NCI-H460 (cell line): Measurements from ENCODE around the gene PTGES. TPM values are rescaled to one million over a fixed set of nuclear protein-coding genes. Genes with fewer than 3 reads are reported as not detected.
"Not testable (repeated sequence)": the region's sequence is repeated elsewhere in the genome, so short reads cannot be mapped to it uniquely, and the experiment has no call there.

Experiments
- DNase-seq: peaks from one replicate; pipeline ENCODE4 v3.0.0-alpha.2; 2016; ENCODE audit warnings: low read depth; ENCODE audit errors: extremely low read depth
- polyA plus RNA-seq: library from polyadenylated mRNA; depleted of rRNA; stranded (reverse); fragments of >200 nt; gene quantifications from 2 replicates; pipeline ENCODE4 v1.2.3, GENCODE V29; 2014; cell fraction: nucleus; rRNA removed
- total RNA-seq: library from RNA; depleted of rRNA; stranded (reverse); fragments of >200 nt; shearing (Covaris generic); gene quantifications from 2 replicates; pipeline ENCODE4 v1.2.3, GENCODE V29; 2014; rRNA removed

PTGES gene
- total RNA-seq = 25.9 and 27.4 TPM in 2 replicates
- polyA plus RNA-seq = 11.8 and 19.7 TPM in 2 replicates

- DNase-seq = peak; percentile 81
Observed at GRCh38 chr9:129752900-129753729, at the start of gene PTGES. TSS of gene PTGES (minus strand) at chr9:129753042. CDS start at chr9:129753012, 30 bp downstream.

- no peak for DNase-seq
Observed at GRCh38 chr9:129801504-129801903, 48.7 kb upstream of the PTGES start.

- DNase-seq = no peak
Observed at GRCh38 chr9:129798973-129799372, 46.1 kb upstream of the PTGES start.

- not testable (repeated sequence) for DNase-seq
Observed at GRCh38 chr9:129796029-129796428, 43.2 kb upstream of the PTGES start.

GRCh38 chr9:129794549-129794948 is 41.7 kb upstream of the PTGES start:
- DNase-seq = no peak

- no peak for DNase-seq
Observed at GRCh38 chr9:129786481-129786880, 33.6 kb upstream of the PTGES start.

- no peak for DNase-seq
Observed at GRCh38 chr9:129785866-129786265, 33.0 kb upstream of the PTGES start.

- not testable (repeated sequence) for DNase-seq
Observed at GRCh38 chr9:129784970-129785369, 32.1 kb upstream of the PTGES start.

GRCh38 chr9:129783516-129784361 is 30.9 kb upstream of the PTGES start:
- DNase-seq = peak; percentile 77

- no peak for DNase-seq
Observed at GRCh38 chr9:129781981-129782380, 29.1 kb upstream of the PTGES start.

- no peak for DNase-seq
Observed at GRCh38 chr9:129781131-129781530, 28.3 kb upstream of the PTGES start.

- DNase-seq = no peak
Observed at GRCh38 chr9:129779560-129780190, 26.8 kb upstream of the PTGES start.

- DNase-seq = no peak
Observed at GRCh38 chr9:129778469-129778868, 25.6 kb upstream of the PTGES start.

GRCh38 chr9:129777769-129778130 is 24.9 kb upstream of the PTGES start:
- DNase-seq = no peak

- DNase-seq = peak; percentile 97
Observed at GRCh38 chr9:129776938-129777768, 24.3 kb upstream of the PTGES start.

- DNase-seq = no peak
Observed at GRCh38 chr9:129776566-129776937, 23.7 kb upstream of the PTGES start.

- DNase-seq = not testable (repeated sequence)
Observed at GRCh38 chr9:129776096-129776495, 23.3 kb upstream of the PTGES start.

GRCh38 chr9:129775448-129775798 is 22.6 kb upstream of the PTGES start:
- no peak for DNase-seq

GRCh38 chr9:129774791-129775447 is 22.1 kb upstream of the PTGES start:
- DNase-seq = no peak
